Putamen (tissue), 1 donor: ENCODE measurements around the gene RALGAPA1.
"Not testable (repeated sequence)": the region's sequence is repeated elsewhere in the genome, so short reads cannot be mapped to it uniquely, and the experiment has no call there.

Experiments used
- DNase-seq: peaks from one replicate; pipeline ENCODE4 v3.0.0-alpha.2; 2016; ENCODE audit warnings: low spot score

The RALGAPA1 gene

DNA sequence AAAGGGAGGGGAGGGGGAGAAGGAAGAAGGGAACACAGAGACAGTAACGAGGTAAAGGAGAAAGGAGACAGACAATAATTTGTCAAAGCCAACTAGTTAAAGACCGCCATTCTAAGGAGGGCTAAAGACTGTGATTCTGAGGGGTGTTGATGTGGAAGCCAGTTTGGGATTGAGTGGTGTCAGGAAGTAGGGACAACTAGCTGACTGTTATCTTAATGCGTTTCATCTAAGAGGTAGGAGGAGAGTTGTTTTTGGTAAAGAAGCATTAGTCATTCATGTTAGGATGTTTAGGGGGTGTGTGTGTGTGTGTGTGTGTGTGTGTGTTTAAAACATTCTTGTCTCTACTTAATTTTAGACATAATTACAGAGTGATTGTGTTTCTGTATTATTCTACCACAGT is 180.1 kb downstream of the RALGAPA1 start:
- no peak for DNase-seq

DNA sequence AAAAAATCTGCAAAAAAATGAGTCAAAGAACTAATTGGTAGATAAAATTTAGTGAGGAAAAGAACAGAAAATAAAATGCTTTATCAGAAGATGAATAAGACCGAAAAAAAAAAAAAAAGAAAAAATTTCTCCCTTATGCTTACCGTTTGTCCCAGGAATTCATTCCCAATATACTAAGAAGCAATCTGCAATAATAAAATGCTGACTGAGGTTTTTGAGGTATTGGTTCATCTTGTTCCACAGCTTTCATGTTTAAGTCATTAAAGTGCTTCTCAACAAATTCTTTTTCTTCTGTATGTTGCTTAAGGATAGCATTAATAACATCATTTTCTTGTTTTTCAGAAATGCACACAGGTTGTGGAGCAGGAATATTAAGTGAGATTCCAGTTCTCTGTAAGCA is 182.1 kb downstream of the RALGAPA1 start:
- not testable (repeated sequence) for DNase-seq

DNA sequence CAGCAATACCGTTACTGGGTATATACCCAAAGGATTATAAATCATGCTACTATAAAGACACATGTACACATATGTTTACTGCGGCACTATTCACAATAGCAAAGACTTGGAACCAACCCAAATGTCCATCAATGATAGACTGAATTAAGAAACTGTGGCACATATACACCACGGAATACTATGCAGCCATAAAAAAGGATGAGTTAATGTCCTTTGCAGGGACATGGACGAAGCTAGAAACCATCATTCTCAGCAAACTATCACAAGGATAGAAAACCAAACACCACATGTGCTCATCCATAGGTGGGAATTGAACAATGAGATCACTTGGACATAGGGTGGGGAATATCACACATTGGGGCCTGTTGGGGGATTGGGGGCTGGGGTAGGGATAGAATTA is 187.1 kb downstream of the RALGAPA1 start:
- not testable (repeated sequence) for DNase-seq

DNA sequence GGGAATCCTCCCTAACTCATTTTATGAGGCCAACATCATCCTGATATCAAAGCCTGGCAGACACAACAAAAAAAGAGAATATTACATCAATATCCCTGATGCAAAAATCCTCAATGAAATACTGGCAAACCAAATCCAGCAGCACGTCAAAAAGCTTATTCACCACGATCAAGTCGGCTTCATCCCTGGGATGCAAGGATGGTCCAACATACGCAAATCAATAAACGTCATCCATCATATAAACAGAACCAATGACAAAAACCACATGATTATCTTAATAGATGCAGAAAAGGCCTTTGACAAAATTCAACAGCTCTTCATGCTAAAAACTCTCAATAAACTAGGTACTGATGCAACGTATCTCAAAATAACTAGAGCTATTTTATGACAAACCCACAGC is 189.1 kb downstream of the RALGAPA1 start:
- not testable (repeated sequence) for DNase-seq

DNA sequence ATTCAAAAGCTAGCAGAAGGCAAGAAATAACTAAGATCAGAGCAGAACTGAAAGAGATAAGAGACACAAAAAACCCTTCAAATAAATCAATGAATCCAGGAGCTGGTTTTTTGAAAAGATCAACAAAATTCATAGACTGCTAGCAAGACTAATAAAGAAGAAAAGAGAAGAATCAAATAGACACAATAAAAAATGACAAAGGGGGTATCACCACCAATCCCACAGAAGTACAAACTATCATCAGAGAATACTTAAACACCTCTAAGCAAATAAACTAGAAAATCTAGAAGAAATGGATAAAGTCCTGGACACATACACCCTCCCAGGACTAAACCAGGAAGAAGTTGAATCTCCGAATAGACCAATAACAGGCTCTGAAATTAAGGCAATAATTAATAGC is 189.6 kb downstream of the RALGAPA1 start:
- DNase-seq, result not testable (repeated sequence)

DNA sequence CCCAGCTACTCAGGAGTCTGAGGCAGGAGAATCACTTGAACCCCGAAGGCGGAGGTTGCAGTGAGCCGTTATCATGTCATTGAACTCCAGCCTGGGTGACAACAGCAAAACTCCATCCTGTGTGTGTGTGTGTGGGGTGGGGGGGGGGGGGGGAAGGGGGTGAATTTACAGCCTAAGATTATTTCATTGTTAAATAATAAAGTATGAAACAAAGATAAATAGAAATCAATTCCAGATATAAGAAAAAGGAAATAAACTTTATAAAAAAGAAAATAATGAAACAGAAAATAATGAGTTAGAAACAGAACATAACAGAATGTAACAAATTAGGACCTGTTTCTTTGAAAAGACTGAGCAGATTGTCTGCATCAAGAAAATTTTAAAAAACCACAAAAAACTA is 191.6 kb downstream of the RALGAPA1 start:
- DNase-seq, result no peak

DNA sequence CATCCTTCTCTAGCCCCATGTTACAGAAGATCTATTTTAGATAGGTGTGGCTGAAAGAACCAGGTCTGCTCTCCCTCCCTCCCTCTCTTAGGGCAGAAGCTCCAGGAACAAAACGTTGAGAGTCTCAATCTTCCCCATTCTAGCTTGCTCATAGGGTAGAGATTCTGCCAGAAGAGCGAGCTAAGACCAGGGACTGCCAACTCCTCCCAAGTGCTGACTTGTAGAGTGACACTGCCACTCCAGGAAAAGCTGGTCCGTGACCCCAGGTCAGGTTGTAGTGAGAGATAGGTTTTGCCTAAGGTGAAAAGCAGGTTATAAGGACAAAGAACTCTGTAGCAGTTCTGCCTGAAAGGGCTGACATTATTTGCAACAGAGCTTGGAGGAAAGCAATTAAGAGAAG is 201.7 kb downstream of the RALGAPA1 start:
- no peak for DNase-seq

DNA sequence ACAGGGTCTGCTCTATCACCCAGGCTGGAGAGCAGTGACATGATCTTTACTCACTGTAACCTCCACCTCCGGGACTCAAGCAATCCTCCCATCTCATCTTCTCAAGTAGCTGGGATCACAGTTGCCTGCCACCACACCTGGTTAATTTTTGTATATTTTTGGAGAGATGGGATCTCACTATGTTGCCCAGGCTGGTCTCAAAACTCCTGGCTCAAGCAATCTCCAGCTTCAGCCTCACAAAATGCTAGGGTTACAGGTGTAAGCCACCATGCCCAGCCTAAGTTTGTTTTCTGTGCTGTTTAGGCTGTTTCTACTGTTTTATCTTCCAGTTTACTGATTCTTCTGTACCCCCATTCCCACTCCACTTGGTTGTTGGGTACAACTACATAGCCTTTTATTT is 208.8 kb downstream of the RALGAPA1 start:
- no peak for DNase-seq

DNA sequence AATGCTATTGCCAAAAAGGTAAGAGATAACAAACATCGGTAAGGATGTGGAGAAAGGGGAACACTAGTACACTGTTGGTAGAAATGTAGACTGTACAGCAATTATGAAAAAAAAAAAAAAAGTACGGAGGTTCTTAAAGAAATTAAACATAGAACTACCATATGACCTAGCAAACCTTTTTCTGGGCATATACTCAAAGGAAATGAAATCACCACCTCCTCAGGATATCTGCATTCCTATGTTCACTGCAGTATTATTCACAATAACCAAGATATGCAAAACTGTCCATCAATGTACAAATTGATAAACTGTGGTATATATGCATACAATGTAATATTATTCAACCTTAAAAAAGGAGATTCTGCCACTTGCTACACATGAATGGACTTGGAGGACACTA is 214.5 kb downstream of the RALGAPA1 start:
- DNase-seq, result no peak

DNA sequence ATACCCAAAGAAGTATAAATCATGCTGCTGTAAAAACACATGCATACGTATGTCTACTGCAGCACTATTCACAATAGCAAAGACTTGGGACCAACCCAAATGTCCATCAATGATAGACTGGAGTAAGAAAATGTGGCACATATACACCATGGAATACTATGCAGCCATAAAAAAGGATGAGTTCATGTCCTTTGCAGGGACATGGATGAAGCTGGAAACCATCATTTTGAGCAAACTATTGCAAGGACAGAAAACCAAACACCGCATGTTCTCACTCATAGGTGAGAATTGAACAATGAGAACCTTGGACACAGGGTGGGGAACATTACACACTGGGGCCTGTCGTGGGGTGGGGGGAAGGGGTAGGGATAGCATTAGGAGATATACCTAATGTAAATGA is 221.7 kb downstream of the RALGAPA1 start:
- DNase-seq, result not testable (repeated sequence)

DNA sequence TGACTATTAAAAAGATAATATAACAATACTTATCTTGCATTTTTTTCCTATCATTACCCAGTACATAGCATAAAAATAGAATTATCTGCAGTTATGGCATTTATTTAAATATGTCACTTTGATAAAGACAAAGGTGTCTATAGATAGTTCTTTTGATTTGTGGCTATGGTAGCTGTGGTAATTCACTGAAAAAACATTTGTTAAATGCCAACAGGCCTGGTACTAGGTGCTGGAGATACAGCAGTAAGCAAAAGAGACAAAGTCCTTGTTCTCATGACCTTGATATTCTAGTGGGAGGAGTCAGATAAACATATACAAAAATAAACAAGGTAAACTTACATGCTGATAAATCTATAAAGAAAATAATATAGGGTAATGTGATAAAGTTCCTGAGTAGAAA is 230.5 kb downstream of the RALGAPA1 start:
- DNase-seq, result no peak

DNA sequence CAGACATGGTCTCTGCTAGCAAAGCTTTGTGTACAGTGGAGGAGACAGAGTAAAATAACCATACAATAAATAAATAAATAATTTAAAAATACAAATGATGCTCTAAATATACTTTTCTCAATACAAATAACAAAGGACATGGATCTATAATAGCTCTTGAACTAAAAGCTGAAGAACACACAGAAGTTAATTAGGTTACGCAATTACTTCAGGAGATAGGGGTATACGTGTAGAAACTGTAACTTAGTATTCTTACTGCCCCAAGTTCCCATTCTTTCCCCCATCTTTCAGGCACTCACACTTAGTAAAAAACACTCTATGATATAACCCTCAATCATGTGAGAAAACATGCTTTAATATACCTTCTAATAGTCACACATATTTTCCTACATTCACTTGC is 231.0 kb downstream of the RALGAPA1 start:
- no peak for DNase-seq

DNA sequence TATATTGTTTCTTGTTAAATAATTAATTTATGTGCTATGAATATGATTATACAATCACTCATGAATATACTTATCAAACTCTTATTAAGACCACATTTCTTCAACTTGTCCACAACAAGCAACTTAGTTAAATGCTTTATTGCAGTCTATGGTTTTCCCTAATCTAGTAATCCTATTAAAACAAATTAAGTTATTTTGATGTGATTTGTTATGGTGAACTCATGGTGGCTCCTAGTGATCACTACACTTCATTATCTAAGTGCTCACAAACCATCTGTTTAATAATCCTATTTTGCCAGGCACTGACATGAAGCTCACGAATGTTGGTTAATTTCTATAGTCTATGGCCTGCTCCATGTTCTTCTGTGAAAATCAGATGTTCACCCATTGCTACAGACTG is 232.2 kb downstream of the RALGAPA1 start:
- no peak for DNase-seq

DNA sequence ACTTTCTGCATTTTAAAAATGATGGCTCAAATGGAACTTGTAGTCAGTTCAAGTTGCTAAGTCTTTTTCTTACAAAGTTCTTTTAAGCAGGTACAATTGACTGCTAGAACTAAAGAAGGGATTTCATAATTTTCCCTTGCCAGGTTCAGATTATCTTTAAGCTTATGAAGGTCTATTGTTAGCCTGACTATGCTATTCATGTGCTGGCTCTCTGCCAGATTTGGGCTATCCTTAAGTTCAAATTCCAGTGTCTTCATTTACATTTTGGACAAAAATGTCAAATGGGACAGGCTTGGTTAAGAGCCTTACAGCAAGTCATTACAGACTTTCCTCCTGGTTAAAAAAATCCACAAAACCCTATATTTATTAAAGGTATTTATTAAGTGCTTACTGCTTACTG is 232.8 kb downstream of the RALGAPA1 start:
- DNase-seq, result no peak

DNA sequence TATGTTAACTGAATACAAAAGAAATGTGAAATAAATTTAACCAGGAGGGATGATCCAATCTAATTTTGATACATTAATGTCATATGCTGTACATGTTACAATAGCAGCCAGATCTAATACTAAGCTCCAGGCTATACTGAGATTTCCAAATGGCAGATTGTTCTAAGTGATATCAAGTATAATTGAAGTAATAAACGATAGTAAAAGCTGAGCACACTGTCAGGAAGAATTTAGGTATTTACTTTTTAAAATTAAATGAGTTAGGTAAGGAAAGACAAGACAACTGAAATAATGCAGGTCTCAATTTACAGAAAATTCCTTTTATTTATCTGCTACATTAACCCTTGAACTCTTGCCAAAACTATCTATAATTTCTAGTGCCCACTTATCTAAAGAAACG is 235.2 kb downstream of the RALGAPA1 start:
- no peak for DNase-seq

DNA sequence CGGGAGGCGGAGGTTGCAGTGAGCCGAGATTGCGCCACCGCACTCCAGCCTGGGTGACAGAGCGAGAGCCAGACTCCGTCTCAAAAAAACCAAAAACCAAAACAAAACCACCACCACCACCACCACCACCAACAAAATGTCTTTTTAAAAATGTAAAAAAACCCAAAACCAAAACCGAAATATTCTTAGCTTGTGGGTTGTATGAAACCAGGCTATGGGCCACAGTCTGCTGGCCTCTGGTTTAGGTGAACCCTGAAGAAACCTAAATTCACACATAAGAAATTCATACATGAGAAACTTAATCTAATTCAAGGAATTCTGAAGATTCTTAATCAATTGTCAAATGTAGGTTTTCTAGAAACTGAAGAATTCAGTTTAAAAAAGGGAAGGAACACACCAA is 237.5 kb downstream of the RALGAPA1 start:
- DNase-seq, result no peak

DNA sequence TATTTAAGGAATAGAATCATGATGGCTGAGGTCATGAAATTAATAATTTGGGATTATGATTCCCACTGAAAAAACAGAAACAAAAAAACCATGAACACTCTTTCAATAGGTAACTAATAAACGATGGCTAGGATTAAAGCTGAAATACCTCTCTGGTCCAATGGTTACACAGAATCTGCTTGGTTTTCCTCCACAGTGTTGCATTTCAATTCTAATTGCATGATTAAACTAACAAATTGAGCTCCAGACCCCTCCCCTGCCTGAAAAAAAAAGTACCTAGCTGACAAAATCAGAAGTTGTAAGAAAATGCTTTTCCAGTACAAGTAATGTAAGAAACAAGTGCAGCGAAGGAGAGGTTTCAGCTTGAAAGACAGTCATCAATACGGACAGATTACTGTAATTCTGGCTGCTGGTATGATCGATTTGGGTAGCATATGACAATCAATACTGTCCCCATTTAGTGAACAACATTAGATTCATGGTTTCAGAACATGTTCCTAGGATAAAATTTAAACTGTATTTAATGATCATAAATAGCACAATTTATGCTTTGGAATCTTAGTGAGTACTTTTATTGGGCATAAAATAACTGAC is 243.1 kb downstream of the RALGAPA1 start:
- no peak for DNase-seq

DNA sequence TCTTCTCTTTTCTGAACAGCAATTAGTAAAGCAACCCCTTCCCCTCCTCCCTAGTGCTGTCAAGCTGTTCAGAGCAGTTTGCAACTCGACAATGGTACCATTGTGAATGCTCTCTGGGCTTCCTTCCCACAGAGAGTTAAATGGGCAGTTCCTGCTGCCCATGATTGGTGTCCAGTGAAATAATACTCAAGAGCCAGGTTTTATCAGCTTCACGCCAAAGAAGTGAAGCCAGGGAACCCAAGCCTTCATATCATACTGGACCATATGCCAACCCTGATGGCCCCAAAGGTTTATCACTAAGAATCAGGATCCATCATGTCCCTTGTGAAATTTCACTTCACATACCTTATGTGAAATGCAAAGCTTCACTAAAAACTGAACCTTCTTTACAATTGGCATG is 250.4 kb downstream of the RALGAPA1 start:
- peak; percentile 68 for DNase-seq

DNA sequence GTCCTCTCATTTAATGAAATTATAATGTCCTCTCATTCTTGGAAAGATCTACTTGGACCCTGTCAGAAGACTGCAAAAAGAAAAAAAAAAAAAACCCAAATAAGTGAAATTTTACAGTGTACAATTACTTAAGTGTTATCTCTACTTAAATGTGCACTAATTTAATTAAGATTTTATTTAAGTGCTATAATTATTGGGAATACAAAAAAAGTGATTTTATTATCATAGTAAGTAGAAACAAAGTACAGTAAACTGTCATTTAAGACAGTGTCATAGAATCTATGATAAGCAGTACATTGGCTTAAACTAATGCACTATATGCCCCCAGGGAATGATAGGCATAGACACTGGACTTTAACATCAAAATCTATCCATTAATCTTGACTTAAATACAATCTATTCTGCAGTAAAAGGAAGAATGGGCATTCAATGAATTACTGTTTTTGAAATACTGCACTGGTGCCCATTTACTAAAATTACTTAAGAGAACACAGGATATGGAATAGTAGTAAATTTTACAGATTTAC is 251.8 kb downstream of the RALGAPA1 start:
- DNase-seq, result no peak

DNA sequence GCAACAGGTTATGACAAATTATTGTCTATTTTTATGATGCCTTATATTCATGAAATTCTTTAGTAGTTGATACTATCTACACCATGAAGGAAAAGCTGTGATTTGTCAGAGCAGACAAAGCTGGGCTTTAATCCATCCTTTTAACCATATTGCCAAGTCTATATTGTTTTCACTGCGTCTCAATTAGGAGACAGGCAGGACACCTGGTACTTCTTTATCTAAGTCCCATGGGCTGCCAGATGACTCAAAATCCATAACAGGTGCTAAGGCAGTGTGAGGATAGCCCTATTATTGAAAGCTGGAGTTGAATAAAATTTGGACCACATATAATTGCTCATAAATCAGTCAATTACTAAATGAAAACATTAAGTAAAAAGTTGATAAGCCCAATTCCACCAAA is 252.5 kb downstream of the RALGAPA1 start:
- no peak for DNase-seq

DNA sequence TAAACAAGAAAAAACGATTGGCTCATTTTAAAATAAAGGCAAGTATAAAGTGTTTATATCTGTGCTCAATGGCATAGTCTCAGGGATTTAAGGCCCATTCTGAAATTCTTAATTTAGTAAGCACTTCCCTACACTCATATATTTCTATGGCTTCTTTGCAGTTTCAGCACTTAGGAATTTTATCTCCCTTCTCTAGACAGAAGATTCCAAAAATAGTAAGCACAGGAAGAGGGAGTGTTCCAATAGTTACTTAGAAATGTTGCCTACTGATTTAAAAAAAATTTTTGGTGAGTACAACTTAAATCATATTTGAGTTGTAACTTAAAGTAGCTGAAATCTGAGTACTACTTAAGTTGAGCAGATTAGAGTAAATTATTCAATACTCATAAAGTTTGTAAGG is 255.3 kb downstream of the RALGAPA1 start:
- no peak for DNase-seq

DNA sequence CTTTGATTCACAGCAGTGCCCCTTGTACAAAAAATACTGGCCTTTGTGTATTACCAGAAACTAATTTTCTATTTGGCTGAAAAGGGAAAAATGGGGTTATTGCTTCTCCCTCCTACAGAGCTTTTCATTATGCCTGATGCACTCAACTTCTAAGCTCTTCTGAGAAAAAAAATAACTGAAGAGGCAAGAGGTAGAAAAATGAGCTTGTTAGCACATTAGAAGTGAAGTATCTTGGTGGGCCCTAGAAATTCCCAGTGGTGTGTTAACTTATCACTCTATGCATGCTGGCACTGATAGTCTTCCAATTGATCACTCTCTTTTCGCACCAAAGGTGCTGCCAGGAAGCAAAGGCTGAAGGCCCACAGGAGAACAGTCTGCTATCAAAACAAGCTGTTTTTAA is 258.0 kb downstream of the RALGAPA1 start:
- no peak for DNase-seq

DNA sequence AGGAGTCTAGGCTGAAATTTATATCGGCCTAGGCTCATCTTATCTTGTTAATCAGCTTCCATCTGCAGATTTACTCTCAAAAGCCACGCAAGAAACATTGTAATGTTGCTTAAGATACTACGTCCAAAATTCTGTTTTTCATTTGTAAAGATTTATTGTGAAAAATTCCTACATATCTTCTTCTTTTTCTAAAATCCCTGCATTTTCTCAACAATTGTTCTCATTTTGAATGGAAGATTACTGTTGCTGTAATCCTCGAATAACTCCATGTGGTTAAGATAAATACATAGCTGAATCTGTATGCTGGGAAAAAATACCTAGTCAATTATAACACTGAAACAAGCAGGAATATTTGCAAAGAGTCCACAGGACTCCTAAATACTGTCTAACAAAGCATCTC is 259.5 kb downstream of the RALGAPA1 start:
- no peak for DNase-seq

DNA sequence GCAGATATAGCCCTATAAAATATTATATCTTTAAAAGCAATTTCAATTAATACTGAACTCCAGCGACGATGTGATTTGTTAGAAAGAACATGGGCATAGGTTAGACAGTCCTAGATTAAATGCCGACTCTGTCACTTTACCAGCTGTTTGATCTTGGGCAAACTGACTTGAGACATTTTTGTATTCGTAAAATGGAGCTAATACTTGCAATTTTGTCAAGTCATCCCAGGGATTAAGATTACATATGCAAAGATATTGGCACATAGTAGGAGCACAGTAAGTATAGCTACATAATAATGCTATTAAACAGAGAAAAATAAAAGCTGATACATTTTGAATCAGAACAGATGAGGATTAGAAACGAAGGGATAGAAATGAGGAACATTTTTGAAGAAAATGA is 266.1 kb downstream of the RALGAPA1 start:
- DNase-seq, result no peak

DNA sequence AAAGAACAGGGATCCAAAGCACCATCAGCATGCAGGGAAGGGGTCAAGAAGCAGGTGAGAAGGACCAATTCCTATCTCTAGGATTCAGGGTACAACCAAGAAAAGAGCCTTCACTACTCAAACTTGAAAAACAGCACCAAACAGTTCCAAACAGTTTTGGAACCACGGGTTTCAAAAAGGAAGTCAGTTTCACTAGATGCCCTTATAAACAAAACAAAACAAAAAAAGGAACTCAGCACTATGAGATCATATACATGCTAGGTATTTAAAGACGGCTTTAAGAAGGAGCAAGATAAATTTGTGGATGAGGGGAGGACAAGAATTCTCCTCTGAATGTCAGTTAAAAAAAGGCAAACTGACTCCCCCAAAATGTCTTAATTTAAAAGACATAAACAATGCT is 269.1 kb downstream of the RALGAPA1 start:
- no peak for DNase-seq
